GM12864 (cell line): ENCODE results near the gene UBE2J2.

Experiments
- DNase-seq: peaks from one replicate; pipeline ENCODE4 v3.0.0-alpha.2; 2011; ENCODE audit warnings: low read depth
- H3K4me3 ChIP-seq: 2 replicates; pipeline ENCODE4 v1.5.1; 2011; ENCODE audit warnings: mild to moderate bottlenecking, low read depth, low read length, control low read depth
- TF ChIP-seq, protein P1 (sequence below): IDR thresholded peaks from 2 replicates; pipeline ENCODE4 v1.5.1; 2011; ENCODE audit warnings: low read depth, mild to moderate bottlenecking, moderate library complexity, low read length, control low read depth, inconsistent platforms; ENCODE audit errors: missing control alignments

Gene UBE2J2

DNA sequence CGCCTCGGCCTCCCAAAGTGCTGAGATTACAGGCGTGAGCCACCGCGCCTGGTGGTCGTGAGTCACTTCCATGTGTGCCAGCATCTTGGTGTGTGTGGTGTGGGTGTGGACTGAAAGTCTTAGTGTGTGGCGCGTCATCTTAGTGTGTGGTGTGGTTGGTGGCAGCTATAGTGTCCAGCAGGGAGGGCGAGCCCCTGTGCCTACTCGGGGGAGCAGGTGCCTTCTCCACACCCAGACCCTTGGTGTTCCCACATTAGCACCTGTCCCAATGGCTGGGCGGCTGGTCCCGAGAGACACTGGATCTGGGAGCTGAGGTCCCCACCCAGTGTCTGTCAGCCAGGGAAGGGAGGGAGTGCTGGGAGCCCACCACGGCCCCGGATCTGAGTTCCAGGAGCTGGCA is 9.3 kb upstream of the UBE2J2 start:
- no peak overlapping the region for H3K4me3 ChIP-seq
- DNase-seq = no peak
- TF ChIP-seq, protein P1, sequence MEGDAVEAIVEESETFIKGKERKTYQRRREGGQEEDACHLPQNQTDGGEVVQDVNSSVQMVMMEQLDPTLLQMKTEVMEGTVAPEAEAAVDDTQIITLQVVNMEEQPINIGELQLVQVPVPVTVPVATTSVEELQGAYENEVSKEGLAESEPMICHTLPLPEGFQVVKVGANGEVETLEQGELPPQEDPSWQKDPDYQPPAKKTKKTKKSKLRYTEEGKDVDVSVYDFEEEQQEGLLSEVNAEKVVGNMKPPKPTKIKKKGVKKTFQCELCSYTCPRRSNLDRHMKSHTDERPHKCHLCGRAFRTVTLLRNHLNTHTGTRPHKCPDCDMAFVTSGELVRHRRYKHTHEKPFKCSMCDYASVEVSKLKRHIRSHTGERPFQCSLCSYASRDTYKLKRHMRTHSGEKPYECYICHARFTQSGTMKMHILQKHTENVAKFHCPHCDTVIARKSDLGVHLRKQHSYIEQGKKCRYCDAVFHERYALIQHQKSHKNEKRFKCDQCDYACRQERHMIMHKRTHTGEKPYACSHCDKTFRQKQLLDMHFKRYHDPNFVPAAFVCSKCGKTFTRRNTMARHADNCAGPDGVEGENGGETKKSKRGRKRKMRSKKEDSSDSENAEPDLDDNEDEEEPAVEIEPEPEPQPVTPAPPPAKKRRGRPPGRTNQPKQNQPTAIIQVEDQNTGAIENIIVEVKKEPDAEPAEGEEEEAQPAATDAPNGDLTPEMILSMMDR = no peak

DNA sequence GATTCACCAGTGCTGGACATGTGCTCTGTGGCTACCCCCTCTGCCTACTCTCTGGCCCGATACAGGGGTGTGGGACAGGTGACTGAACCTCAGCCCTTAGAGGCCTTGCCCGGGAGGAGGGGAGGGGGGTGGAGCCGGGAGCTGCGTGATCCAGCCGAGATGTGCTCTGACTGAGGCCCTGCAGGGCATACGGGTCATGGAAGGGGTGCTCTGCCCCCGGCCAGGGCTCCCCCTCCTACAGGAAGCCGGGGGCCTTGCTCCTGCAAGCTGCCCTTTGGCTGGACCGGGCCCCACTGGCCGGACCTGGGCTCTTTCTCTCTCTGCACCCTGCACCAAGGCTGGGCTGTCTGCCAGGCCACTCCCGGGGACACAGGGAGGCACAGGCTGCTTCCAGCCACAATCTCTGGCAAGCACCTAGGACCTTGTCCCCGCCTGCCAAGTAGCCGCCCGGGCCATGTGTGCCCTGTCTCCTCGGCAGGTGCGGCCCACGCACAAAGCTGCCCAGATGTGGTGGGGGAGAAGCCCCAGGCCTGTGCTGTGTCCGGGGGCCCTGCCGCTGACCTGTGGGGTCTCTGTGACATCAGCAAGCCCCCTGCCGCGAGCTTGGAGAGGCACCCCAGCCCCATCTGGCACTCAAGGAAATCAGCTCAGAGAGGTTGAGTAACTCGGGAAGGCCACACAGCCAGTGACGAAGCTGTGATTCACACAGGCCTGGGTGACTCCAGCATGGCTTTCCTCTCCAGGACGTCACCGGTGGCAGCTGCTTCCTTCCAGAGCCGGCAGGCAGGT is 8.1 kb upstream of the UBE2J2 start:
- DNase-seq = no peak
- H3K4me3 ChIP-seq = no peak overlapping the region
- TF ChIP-seq, protein P1 = no peak

DNA sequence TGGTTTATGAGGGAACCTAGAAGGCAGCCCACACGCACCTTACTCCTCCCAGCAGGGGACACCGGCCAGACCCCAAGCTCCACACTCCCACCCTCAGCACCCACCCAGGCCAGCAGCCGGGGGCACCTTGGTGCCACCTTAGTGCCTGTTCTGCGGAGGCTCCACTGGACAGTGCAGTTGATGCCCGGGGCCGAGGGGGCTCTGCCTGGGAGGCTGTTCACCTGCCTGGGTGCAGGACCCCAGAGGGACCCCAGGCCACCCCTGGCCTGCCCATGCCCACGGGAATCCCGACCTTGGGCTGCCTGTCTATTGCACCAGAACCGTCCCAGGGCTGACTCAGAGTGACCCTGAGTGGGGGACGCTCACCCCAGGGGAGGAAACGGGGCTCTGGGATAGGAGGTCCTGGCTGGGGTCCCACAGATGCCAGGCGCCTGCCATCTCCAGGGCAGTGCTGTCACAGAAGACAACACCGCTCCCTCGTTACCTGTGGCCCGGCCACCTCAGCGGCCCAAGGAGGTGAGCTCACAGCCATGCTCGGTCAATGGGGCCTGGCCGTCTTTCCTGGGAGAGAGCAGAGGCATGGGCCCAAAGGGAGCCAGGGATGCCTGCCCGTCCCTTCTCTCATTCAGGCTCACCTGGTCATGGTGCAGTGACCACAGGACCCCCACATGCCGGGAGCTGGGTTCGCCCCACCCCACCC is 7.3 kb upstream of the UBE2J2 start:
- TF ChIP-seq, protein P1 = no peak
- no peak overlapping the region for H3K4me3 ChIP-seq
- no peak for DNase-seq

DNA sequence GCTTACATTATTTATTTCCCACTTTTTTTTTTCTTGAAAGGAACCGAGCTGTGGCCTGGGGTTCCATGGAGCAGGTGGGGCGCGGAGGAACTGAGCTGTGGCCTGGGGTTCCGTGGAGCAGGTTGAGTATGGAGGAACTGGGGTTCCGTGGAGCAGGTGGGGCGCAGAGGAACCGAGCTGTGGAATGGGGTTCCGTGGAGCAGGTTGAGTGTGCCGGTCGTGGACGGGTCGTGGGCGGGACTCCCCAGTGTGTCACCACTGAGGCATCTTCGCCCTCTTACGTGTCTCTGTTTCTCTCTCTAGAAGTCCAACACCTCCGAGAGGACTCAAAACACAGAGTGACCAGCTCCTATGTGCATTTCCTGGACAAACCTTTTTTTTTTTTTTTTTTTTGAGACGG is 5.4 kb upstream of the UBE2J2 start:
- no peak overlapping the region for H3K4me3 ChIP-seq
- TF ChIP-seq, protein P1 = no peak
- no peak for DNase-seq

DNA sequence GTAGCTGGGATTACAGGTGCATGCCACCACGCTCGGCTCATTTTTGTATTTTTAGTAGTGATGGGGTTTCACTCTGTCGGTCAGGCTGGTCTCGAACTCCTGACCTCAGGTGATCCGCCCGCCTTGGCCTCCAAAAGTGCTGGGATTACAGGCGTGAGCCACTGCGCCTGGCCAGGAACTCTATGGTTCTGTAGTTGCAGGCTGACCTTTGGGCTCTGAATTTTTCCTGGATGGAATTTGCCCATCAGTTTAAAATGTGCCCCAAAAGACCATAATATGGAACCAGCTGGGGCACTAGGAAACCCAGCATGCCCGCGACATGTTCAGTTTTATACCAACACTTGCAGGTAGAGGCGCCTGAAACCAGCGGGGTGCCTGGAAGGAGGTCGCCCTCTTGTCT is 5.0 kb upstream of the UBE2J2 start:
- TF ChIP-seq, protein P1 = no peak

DNA sequence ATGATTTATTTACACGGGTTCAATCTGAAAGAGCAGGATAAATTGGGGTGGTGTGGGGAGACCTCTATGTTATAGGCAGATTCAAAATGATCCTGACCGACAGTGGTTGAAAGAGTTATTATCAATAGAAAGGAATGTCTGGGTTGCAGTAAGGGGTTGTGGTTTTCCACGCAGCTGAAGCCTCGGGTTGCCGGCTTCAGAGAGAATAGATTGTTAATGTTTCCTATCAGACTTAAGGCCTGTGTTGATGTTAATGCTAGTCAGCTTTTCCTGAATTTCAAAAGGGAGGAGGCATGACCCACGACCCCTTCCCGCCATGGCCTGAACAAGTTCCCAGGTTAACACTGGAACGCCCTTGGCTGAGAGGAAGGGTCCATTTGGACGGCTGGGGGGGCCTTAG is 2.2 kb upstream of the UBE2J2 start:
- no peak overlapping the region for H3K4me3 ChIP-seq
- no peak for DNase-seq
- TF ChIP-seq, protein P1 = no peak

More for the DNA sequence above, 5.0 kb upstream of the UBE2J2 start:
- no peak for DNase-seq
- no peak overlapping the region for H3K4me3 ChIP-seq
